ENCODE measurements around the gene ZMIZ1.

Gene ZMIZ1

GRCh38 chr10:79272353-79272752 is 203.6 kb downstream of the ZMIZ1 start:
- H3K36me3 ChIP-seq (ENCODE audit: control insufficient read depth, insufficient read depth, low read length), result peaks cover 16% of the 10 kb centered on the region

GRCh38 chr10:79273604-79274003 is 204.8 kb downstream of the ZMIZ1 start:
- TF ChIP-seq CTCF (IDR thresholded peaks at IDR 0.05; ENCODE audit: insufficient read depth, low read length, poor library complexity, severe bottlenecking), result no peak
- H3K36me3 ChIP-seq (ENCODE audit: control insufficient read depth, insufficient read depth, low read length), result peaks cover 19% of the 10 kb centered on the region
- no peak for DNase-seq (ENCODE audit: extremely low read depth, insufficient read length)
- no peaks in the 10 kb centered on the region for H3K27me3 ChIP-seq (replicated peaks; ENCODE audit: control insufficient read depth, insufficient read depth, low read length)
- H3K4me3 ChIP-seq (replicated peaks; ENCODE audit: low read depth, low read length), result no peak overlapping the region

More at GRCh38 chr10:79272353-79272752, 203.6 kb downstream of the ZMIZ1 start:
- H3K4me3 ChIP-seq (replicated peaks; ENCODE audit: low read depth, low read length), result no peak overlapping the region
- no peak for TF ChIP-seq CTCF (IDR thresholded peaks at IDR 0.05; ENCODE audit: insufficient read depth, low read length, poor library complexity, severe bottlenecking)
- H3K27me3 ChIP-seq (replicated peaks; ENCODE audit: control insufficient read depth, insufficient read depth, low read length), result no peaks in the 10 kb centered on the region
- DNase-seq (ENCODE audit: extremely low read depth, insufficient read length), result no peak

- DNase-seq (ENCODE audit: extremely low read depth, insufficient read length), result no peak
- Histone ChIP-seq H3K4me3 (replicated peaks; ENCODE audit: low read depth, low read length) (no peak overlapping the region), H3K36me3 (ENCODE audit: control insufficient read depth, insufficient read depth, low read length) (peaks cover 17% of the 10 kb centered on the region), H3K27me3 (replicated peaks; ENCODE audit: control insufficient read depth, insufficient read depth, low read length) (no peaks in the 10 kb centered on the region)
- no peak for TF ChIP-seq CTCF (IDR thresholded peaks at IDR 0.05; ENCODE audit: insufficient read depth, low read length, poor library complexity, severe bottlenecking)
These were observed 205.7 kb downstream of the ZMIZ1 start for GRCh38 chr10:79274279-79275104.

GRCh38 chr10:79275105-79275430 is 206.3 kb downstream of the ZMIZ1 start:
- H3K36me3 ChIP-seq (ENCODE audit: control insufficient read depth, insufficient read depth, low read length), result peaks cover 17% of the 10 kb centered on the region
- DNase-seq (ENCODE audit: extremely low read depth, insufficient read length), result no peak
- no peak overlapping the region for H3K4me3 ChIP-seq (replicated peaks; ENCODE audit: low read depth, low read length)
- no peaks in the 10 kb centered on the region for H3K27me3 ChIP-seq (replicated peaks; ENCODE audit: control insufficient read depth, insufficient read depth, low read length)
- no peak for TF ChIP-seq CTCF (IDR thresholded peaks at IDR 0.05; ENCODE audit: insufficient read depth, low read length, poor library complexity, severe bottlenecking)

- no peak for DNase-seq (ENCODE audit: extremely low read depth, insufficient read length)
- no peak overlapping the region for H3K4me3 ChIP-seq (replicated peaks; ENCODE audit: low read depth, low read length)
- no peaks in the 10 kb centered on the region for H3K27me3 ChIP-seq (replicated peaks; ENCODE audit: control insufficient read depth, insufficient read depth, low read length)
- peaks cover 15% of the 10 kb centered on the region for H3K36me3 ChIP-seq (ENCODE audit: control insufficient read depth, insufficient read depth, low read length)
- TF ChIP-seq CTCF (IDR thresholded peaks at IDR 0.05; ENCODE audit: insufficient read depth, low read length, poor library complexity, severe bottlenecking), result no peak
These were observed 206.7 kb downstream of the ZMIZ1 start for GRCh38 chr10:79275431-79275851.
